ENCODE measurements around the gene SVOPL.
"Not testable (repeated sequence)": the region's sequence is repeated elsewhere in the genome, so short reads cannot be mapped to it uniquely, and the experiment has no call there.

Gene SVOPL

GRCh38 chr7:138741453-138741735 is 40.2 kb upstream of the SVOPL start:
- TF ChIP-seq, protein P1, sequence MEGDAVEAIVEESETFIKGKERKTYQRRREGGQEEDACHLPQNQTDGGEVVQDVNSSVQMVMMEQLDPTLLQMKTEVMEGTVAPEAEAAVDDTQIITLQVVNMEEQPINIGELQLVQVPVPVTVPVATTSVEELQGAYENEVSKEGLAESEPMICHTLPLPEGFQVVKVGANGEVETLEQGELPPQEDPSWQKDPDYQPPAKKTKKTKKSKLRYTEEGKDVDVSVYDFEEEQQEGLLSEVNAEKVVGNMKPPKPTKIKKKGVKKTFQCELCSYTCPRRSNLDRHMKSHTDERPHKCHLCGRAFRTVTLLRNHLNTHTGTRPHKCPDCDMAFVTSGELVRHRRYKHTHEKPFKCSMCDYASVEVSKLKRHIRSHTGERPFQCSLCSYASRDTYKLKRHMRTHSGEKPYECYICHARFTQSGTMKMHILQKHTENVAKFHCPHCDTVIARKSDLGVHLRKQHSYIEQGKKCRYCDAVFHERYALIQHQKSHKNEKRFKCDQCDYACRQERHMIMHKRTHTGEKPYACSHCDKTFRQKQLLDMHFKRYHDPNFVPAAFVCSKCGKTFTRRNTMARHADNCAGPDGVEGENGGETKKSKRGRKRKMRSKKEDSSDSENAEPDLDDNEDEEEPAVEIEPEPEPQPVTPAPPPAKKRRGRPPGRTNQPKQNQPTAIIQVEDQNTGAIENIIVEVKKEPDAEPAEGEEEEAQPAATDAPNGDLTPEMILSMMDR (IDR thresholded peaks at IDR 0.05; ENCODE audit: low read length, missing control alignments) = no peak
- no peak for DNase-seq (ENCODE audit: low read depth)
- no peak overlapping the region for H3K4me3 ChIP-seq (replicated peaks; ENCODE audit: low read depth, low read length)

DNA sequence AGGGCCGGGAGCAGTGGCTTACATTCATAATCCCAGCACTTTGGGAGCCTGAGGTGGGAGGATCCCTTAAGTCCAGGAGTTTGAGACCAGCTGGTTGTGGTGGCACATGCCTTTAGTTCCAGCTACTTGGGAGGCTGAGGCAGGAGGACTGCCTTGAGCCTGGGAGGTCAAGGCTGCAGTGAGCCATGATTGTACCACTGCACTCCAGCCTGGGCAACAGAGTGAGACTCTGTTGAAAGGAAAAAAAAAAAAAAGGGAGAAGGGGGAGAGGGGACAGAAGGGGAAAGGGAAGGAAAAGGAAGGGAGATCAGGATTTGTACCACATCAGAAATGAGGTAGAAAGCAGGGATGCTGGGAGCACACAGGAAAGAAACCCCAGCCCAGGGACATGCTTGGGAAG is 38.7 kb upstream of the SVOPL start:
- TF ChIP-seq, protein P1 (IDR thresholded peaks at IDR 0.05; ENCODE audit: low read length, missing control alignments) = no peak
- no peak for DNase-seq (ENCODE audit: low read depth)
- no peak overlapping the region for H3K4me3 ChIP-seq (replicated peaks; ENCODE audit: low read depth, low read length)

- TF ChIP-seq, protein P1 (IDR thresholded peaks at IDR 0.05; ENCODE audit: low read length, missing control alignments) = peak; percentile 97
- H3K4me3 ChIP-seq (replicated peaks; ENCODE audit: low read depth, low read length) = no peak overlapping the region
- peak; percentile 93 for DNase-seq (ENCODE audit: low read depth)
Measured at GRCh38 chr7:138738551-138739335, 37.6 kb upstream of the SVOPL start.

- no peak overlapping the region for H3K4me3 ChIP-seq (replicated peaks; ENCODE audit: low read depth, low read length)
- TF ChIP-seq, protein P1 (IDR thresholded peaks at IDR 0.05; ENCODE audit: low read length, missing control alignments) = no peak
- no peak for DNase-seq (ENCODE audit: low read depth)
Measured at GRCh38 chr7:138738114-138738513, 37.0 kb upstream of the SVOPL start.

DNA sequence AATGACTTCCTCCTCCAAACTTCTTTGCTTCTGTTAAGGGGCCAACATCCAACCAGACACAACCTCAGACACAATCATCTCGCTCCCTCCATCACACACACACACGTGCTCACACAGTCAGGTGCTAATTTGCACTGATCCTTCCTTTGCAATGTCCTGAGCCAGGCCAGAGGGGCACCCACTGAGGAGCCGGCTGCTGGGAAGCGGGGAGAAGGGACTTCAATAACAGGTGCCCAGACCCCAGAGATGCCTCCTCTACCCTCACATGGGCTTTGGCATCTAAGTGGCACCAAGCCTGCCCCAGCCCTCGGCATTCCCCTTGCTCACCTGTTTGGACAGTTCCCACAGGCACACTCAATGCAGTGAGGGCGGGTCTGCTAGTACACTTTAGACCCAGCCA is 34.2 kb upstream of the SVOPL start:
- TF ChIP-seq, protein P1 (IDR thresholded peaks at IDR 0.05; ENCODE audit: low read length, missing control alignments) = no peak
- DNase-seq (ENCODE audit: low read depth) = no peak
- H3K4me3 ChIP-seq (replicated peaks; ENCODE audit: low read depth, low read length) = no peak overlapping the region

DNA sequence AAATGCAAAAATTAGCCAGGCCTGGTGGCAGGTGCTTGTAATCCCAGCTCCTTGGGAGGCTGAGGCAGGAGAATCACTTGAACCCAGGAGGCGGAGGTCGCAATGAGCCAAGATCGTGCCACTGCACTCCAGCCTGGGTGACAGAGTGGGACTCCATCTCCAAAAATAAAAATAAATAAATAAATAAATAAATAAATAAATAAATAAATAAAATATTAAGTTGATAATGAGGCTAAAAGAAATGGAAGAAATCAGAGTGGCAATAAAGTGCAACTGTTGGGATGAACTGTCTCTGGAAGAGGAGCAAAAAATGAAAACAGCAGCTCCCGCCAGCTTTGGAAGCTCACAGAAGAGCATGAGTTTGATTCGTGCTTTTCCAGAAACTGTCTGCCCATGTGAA is 30.6 kb upstream of the SVOPL start:
- DNase-seq (ENCODE audit: low read depth); H3K4me3 ChIP-seq (replicated peaks; ENCODE audit: low read depth, low read length): not testable (repeated sequence)

DNA sequence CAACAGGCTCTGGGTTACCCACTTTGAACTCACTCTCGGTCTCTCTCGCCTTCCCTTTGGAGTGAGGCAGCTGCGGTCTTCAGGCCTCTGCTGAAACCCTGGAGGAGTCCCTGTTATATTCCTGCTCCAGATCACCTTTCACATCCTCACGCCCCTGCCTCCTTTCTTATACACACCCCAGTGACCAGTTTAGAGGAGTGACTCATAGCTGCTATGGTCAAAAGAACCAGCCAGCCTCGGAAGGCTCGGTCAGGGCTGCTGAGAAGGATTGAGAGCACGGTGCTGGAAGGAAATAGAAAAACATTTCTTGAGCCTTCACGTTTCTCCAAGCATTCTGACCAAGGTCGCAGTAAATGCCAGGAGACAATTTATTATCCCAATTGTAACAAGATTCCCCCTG is 28.3 kb upstream of the SVOPL start:
- DNase-seq (ENCODE audit: low read depth) = no peak
- TF ChIP-seq, protein P1 (IDR thresholded peaks at IDR 0.05; ENCODE audit: low read length, missing control alignments) = no peak
- no peak overlapping the region for H3K4me3 ChIP-seq (replicated peaks; ENCODE audit: low read depth, low read length)
